GM18873 (cell line): Measurements from ENCODE around the gene OR4F3.
"Not testable (repeated sequence)": the region's sequence is repeated elsewhere in the genome, so short reads cannot be mapped to it uniquely, and the experiment has no call there.

Experiments used
- ATAC-seq: cut with Tn5 transposase; IDR thresholded peaks from one replicate; pipeline ENCODE4 v1.9.1; 2021; ENCODE audit warnings: mild to moderate bottlenecking, moderate library complexity, moderate number of reproducible peaks; ENCODE audit not compliant: unreplicated experiment, low FRiP score

OR4F3 gene

GRCh38 chr5:181366968-181367367 is at the start of gene OR4F3:
Gene OR4F3, plus strand, starts transcription at chr5:181367268.
- ATAC-seq: not testable (repeated sequence)
